Thyroid gland (tissue), 4 donors: Measurements from ENCODE around the gene BRD3. TPM values are rescaled to one million over a fixed set of nuclear protein-coding genes. Genes with fewer than 3 reads are reported as not detected.
A peak's percentile ranks its signal among the peaks of the same experiment; 100 is the strongest.
"Not testable (repeated sequence)": the region's sequence is repeated elsewhere in the genome, so short reads cannot be mapped to it uniquely, and the experiment has no call there.

ENCODE experiments used
- DNase-seq, 2 donors: peaks; one replicate each; pipeline ENCODE4 v3.0.0-alpha.2; 2019
- H3K27ac ChIP-seq, 3 donors: fragments of 200-600 bp; sonication (generic); 1 replicate in 2 of 3; 2 replicates in 1 of 3; pipeline ENCODE4 v1.5.1; 2016 to 2019; ENCODE audit warnings: mild to moderate bottlenecking in 1 of 3, moderate library complexity in 1 of 3
- H3K27me3 ChIP-seq: fragments of 200-600 bp; sonication (generic); one replicate; pipeline ENCODE4 v1.5.1; 2019
- H3K36me3 ChIP-seq, 2 donors: fragments of 200-600 bp; sonication (generic); one replicate each; pipeline ENCODE4 v1.5.1; 2016 to 2019
- H3K4me1 ChIP-seq, 2 donors: fragments of 200-600 bp; sonication (generic); one replicate each; pipeline ENCODE4 v1.5.1; 2017 to 2019
- H3K4me3 ChIP-seq, 3 donors: fragments of 200-600 bp; sonication (generic); replicated peaks in 1 of 3; 1 replicate in 2 of 3; 2 replicates in 1 of 3; pipeline ENCODE4 v1.5.1; 2016; ENCODE audit warnings: mild to moderate bottlenecking in 1 of 3
- H3K9me3 ChIP-seq: fragments of 200-600 bp; sonication (generic); one replicate; pipeline ENCODE4 v1.5.1; 2017
- POLR2A ChIP-seq, 2 donors: fragments of 450-650 bp; IDR thresholded peaks; one replicate each; pipeline ENCODE4 v1.6.1; 2017; ENCODE audit warnings: antibody characterized with exemption in 2 of 2, mild to moderate bottlenecking in 2 of 2, moderate library complexity in 1 of 2
- WGBS, 2 donors: methylation state at CpG; one replicate each; pipeline ENCODE4 v1.1.5; 2017; 5-methylcytosine and 5-hydroxymethylcytosine counted together
- intact Hi-C: fragments of 100-400 bp; cut with DNase I; formaldehyde crosslinking; loops from one replicate; pipeline ENCODE4 v1.15.1; 2023
- total RNA-seq, 4 donors: library from RNA; depleted of rRNA; stranded (reverse); fragments of >200 nt; gene quantifications; one replicate each; pipeline ENCODE4 v1.2.3, GENCODE V29; 2016
- TF ChIP-seq, protein P1 (sequence below), 6 experiments: fragments of 200-600 bp in 3 of 6; fragments of 450-650 bp in 3 of 6; sonication (generic) in 3 of 6; IDR thresholded peaks; one replicate each; pipeline ENCODE4 v1.5.1; 2016 to 2019; ENCODE audit warnings: antibody characterized with exemption in 6 of 6, mild to moderate bottlenecking in 2 of 6, inconsistent platforms in 1 of 6, moderate library complexity in 1 of 6

The BRD3 gene
- total RNA-seq, 4 donors from 2014 or later, result 21.6 to 42.7 (median 28.7) TPM

- Histone ChIP-seq H3K4me1 (no peaks in the 10 kb centered on the region), H3K4me3 (no peak overlapping the region), H3K27ac (no peak overlapping the region), H3K9me3 (no peaks in the 10 kb centered on the region), H3K27me3 (no peaks in the 10 kb centered on the region), H3K36me3 (no peaks in the 10 kb centered on the region)
- intact Hi-C loops, result no loop called here
- WGBS, 2 donors, result 73 to 75% methylated on average over 8 to 11 of the region's 11 CpGs
- no peak for TF ChIP-seq POLR2A (IDR thresholded peaks at IDR 0.05)
- TF ChIP-seq, protein P1, sequence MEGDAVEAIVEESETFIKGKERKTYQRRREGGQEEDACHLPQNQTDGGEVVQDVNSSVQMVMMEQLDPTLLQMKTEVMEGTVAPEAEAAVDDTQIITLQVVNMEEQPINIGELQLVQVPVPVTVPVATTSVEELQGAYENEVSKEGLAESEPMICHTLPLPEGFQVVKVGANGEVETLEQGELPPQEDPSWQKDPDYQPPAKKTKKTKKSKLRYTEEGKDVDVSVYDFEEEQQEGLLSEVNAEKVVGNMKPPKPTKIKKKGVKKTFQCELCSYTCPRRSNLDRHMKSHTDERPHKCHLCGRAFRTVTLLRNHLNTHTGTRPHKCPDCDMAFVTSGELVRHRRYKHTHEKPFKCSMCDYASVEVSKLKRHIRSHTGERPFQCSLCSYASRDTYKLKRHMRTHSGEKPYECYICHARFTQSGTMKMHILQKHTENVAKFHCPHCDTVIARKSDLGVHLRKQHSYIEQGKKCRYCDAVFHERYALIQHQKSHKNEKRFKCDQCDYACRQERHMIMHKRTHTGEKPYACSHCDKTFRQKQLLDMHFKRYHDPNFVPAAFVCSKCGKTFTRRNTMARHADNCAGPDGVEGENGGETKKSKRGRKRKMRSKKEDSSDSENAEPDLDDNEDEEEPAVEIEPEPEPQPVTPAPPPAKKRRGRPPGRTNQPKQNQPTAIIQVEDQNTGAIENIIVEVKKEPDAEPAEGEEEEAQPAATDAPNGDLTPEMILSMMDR (IDR thresholded peaks at IDR 0.05), result no peak
- DNase-seq, result no peak
These were observed 33.9 kb upstream of the BRD3 start for GRCh38 chr9:134101623-134102149.

DNA sequence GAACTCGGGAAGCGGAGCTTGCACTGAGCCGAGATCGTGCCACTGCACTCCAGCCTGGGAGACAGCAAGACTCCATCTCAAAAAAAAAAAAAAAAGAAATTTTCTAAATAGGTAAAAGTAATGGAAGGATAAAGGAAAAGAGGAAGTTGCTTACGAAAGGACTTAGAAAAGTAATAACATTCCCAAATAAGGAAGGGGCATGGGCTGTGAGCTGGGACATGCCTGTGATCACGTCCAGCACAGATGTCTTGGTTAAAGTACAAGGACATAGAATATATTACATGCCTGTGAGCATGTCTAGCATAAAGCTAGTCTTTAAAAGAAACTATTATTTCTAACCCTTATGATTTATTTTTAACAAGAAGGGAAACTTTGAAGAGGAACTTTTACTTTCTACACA, 33.3 kb upstream of the BRD3 start:
- H3K27me3 ChIP-seq, DNase-seq, H3K27ac ChIP-seq, H3K9me3 ChIP-seq, H3K36me3 ChIP-seq, H3K4me1 ChIP-seq, intact Hi-C loops, H3K4me3 ChIP-seq: not testable (repeated sequence)
- 72 to 84% methylated on average over 6 of the region's 6 CpGs for WGBS, 2 donors

DNA sequence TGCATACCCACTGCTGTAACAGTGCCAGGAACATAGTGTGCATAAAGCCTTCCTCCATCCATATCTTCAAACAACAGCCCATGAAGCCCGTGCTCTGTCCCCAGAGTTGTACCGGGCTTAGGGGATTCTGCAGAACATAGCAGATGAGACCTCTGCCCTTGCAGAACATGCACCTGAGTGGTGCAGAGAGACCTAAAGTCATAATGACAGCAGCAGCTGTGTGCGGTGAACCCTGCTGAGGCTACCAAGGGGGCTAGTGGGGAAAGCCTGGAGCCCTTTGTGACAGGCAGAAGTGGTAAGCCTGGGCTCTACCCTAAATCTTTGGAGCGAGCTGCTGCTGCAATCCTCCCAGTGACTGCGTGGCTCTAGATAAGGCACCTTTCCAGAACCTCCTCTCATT, 32.2 kb upstream of the BRD3 start:
- intact Hi-C loops, result no loop called here
- WGBS, 2 donors, result 84 to 85% methylated on average over 4 of the region's 5 CpGs
- no peak for TF ChIP-seq POLR2A (IDR thresholded peaks at IDR 0.05)
- TF ChIP-seq, protein P1 (IDR thresholded peaks at IDR 0.05), result no peak
- DNase-seq, result no peak
- no peak overlapping the region for H3K4me3 ChIP-seq
- H3K4me1 ChIP-seq, result no peaks in the 10 kb centered on the region
- H3K36me3 ChIP-seq, result no peaks in the 10 kb centered on the region
- no peaks in the 10 kb centered on the region for H3K9me3 ChIP-seq
- no peaks in the 10 kb centered on the region for H3K27me3 ChIP-seq
- H3K27ac ChIP-seq, result no peak overlapping the region

DNA sequence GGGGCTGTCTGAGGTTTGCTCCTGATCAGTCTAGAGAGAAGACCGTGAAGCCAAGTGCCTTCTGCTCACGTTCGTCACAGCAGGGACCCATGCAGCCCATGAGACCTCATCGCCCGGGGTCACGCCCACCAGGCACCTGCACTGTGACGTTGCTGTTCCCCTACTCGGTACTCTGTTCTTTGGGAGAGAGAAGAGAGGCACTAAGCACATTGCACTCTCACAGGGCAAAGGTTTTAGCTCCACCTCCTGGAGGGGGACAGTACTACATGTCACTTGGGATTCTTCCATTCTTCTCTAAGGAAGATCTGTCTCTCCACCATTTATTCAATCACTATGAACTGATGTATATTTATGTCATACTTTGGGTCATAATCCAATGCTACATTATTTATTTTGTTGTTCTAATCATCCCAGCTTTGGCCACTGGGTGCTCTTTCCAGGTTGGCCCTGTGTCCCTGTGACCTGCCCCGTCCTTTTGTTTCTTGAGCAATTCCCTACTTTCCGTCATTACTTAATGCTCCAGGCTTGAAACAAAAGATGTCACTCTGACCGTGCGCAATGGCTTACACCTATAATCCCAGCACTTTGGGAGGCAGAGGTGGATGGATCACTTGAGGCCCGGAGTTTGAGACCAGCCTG, 31.4 kb upstream of the BRD3 start:
- no peak overlapping the region for H3K4me3 ChIP-seq
- intact Hi-C loops, result no loop called here
- no peaks in the 10 kb centered on the region for H3K27me3 ChIP-seq
- no peak overlapping the region for H3K27ac ChIP-seq
- no peaks in the 10 kb centered on the region for H3K9me3 ChIP-seq
- TF ChIP-seq, protein P1 (IDR thresholded peaks at IDR 0.05), result peak in 4 of 6 experiments; percentile 36 to 58 (median 46)
- no peak for TF ChIP-seq POLR2A (IDR thresholded peaks at IDR 0.05)
- H3K36me3 ChIP-seq, result no peaks in the 10 kb centered on the region
- 47 to 51% methylated on average over 13 of the region's 13 CpGs for WGBS, 2 donors
- no peaks in the 10 kb centered on the region for H3K4me1 ChIP-seq
- peak; percentile 20 to 27 for DNase-seq

DNA sequence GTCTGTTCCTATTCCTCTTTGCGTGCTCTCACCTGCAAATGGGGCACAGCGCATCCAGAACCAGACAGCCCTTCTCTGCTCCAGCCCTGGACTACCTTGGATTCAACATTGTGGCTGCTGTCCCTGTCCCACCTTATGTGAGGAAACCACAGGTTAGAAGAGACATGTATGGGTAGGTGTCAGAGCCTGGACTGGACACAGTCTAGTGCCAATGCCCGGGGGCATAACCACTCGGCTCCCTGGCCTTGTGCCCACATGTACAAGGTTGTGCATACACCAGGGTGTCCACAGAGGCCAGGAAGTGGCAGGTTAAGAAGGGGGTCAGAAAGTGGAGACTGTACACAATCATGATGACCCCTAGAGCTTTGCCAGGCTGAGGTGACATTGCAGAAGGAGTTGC, 22.1 kb upstream of the BRD3 start:
- Histone ChIP-seq H3K4me3 (no peak overlapping the region), H3K27ac (no peak overlapping the region), H3K27me3 (no peaks in the 10 kb centered on the region), H3K4me1 (peaks cover 0 to 5% of the 10 kb centered on the region in 2 donors), H3K9me3 (no peaks in the 10 kb centered on the region), H3K36me3 (no peaks in the 10 kb centered on the region)
- DNase-seq, result no peak
- intact Hi-C loops, result no loop called here
- TF ChIP-seq POLR2A (IDR thresholded peaks at IDR 0.05), result no peak
- TF ChIP-seq, protein P1 (IDR thresholded peaks at IDR 0.05), result no peak
- WGBS, 2 donors, result 75 to 79% methylated on average over 3 to 4 of the region's 4 CpGs
